ENCODE data around the gene BIN1.
A peak's percentile ranks its signal among the peaks of the same experiment; 100 is the strongest.

The BIN1 gene, protein sequence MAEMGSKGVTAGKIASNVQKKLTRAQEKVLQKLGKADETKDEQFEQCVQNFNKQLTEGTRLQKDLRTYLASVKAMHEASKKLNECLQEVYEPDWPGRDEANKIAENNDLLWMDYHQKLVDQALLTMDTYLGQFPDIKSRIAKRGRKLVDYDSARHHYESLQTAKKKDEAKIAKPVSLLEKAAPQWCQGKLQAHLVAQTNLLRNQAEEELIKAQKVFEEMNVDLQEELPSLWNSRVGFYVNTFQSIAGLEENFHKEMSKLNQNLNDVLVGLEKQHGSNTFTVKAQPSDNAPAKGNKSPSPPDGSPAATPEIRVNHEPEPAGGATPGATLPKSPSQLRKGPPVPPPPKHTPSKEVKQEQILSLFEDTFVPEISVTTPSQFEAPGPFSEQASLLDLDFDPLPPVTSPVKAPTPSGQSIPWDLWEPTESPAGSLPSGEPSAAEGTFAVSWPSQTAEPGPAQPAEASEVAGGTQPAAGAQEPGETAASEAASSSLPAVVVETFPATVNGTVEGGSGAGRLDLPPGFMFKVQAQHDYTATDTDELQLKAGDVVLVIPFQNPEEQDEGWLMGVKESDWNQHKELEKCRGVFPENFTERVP

DNA sequence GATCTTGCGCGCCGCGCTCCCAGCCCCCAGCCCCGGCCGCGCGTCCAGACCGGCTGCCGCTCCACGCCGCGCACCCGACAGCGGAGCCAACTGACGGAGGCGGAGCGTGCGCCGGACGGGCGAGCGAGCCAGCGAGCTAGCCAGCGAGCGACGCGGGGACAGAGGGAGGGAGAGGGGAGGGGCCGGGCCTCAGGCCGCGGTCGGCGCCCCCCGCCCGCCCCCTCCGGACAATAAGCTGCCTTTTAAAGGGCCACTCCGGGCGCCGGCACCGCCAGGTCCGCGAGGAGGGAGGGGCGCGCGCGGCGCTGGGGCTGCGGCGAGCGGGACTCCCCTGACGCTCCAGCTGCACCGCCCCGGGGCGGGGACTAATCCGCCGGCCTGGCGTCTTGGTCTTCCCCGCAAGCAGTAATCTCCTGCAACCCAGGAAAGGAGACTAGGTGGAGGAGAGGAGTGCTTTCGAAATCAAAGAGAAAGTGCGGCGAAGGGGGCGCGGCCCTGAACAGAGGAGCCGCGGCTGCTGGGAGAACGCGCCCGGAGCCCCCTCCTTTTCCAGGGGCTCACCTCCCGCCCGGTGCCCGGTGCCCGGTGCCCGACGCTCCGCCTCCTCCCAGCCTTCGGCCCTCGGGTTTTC lies at the start of gene BIN1:
Gene BIN1 (minus strand): TSS at position 164 of the 631 bp plus-strand sequence. CDS start 211 bp downstream, outside the sequence.
- DNase-seq (ENCODE audit: low read depth in 2 of 2) = peak; percentile 48 to 49

GRCh38 chr2:127155947-127156346 lies 49.0 kb upstream of the BIN1 start:
- no peak for DNase-seq (ENCODE audit: low read depth in 2 of 2)

GRCh38 chr2:127155028-127155581 lies 48.2 kb upstream of the BIN1 start:
- no peak for DNase-seq (ENCODE audit: low read depth in 2 of 2)

GRCh38 chr2:127154396-127154795 lies 47.4 kb upstream of the BIN1 start:
- no peak for DNase-seq (ENCODE audit: low read depth in 2 of 2)

DNA sequence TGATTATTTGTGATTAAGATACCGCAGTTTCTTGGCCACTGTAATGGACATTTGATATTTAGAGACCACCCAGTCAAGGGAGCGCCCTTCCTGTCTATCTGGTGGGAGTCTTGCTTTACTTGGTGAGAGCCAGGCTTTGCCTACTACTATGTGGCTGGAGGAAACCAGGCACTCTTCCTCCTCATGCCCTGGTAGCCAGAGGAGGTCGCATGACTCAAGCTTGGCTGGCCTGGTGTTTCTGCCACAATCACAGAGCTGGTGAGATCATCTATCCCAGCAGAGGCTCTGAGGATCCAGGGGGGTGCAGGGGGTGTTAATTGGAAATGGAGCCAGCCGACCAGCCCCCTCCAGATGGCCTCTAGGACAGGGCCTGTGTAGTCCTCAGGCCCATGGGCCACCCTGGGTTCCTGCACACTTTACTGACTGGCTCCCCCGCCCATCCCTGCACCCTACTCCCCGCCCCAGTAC lies 46.8 kb upstream of the BIN1 start:
- DNase-seq (ENCODE audit: low read depth in 2 of 2) = no peak

GRCh38 chr2:127150996-127151395 lies 44.0 kb upstream of the BIN1 start:
- DNase-seq (ENCODE audit: low read depth in 2 of 2) = no peak

DNA sequence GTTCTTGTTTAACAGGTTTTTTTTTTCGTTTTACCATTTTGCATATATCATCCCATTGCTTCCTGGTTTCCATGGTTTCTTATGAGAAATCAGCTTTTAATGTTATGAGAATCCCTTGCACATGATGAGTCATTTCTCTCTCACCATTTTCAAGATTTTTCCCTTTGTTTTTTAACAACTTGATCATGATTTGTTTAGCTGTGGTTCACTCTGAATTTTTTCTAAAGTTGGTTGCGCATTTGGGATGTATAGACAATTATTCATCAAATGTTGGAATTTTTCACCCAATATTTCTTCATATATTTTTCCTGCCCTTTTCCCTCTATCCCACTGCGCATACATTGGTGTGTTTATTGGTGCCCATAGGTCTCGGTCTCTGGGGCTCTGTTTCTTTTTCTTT lies 42.4 kb upstream of the BIN1 start:
- DNase-seq (ENCODE audit: low read depth in 2 of 2) = no peak

DNA sequence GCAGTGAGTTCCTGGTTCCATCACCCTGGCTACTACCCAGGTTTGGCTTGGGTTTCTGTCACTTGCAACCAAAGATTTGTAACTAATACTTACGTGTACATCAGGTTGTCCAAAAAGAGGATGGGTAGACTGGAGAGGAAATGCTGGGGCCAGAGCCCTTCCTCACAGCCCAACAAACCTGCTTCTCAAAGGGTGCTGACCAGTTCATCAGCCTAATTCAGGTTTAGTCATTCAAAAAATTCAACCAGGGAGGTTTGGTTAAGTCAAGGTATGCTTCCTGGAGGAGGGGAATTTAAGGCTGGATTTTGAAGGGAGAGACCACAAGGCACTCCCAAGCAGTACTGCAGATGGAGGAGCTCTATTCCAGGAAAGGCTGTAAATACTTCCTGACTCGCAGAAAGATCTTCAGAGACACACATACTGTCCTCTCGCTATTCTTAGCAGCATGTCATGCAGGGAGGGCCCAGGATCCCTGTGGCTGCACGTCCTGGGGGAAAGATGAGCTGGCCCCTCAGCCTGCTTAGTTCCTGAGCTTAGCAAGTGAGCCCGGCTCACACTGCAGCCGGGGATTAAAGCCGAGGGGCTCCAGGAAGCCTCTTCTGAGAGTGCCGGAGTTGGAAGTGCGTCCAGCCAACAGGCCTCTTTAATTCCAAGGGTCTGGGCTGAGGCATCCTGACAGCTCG lies 40.0 kb upstream of the BIN1 start:
- DNase-seq (ENCODE audit: low read depth in 2 of 2) = no peak

GRCh38 chr2:127146071-127146725 lies 39.2 kb upstream of the BIN1 start:
- no peak for DNase-seq (ENCODE audit: low read depth in 2 of 2)

- DNase-seq (ENCODE audit: low read depth in 2 of 2) = no peak
Measured at GRCh38 chr2:127145280-127145895, 38.4 kb upstream of the BIN1 start.

- no peak for DNase-seq (ENCODE audit: low read depth in 2 of 2)
Measured at GRCh38 chr2:127143841-127144782, 37.2 kb upstream of the BIN1 start.

GRCh38 chr2:127142663-127143630 lies 36.0 kb upstream of the BIN1 start:
- DNase-seq (ENCODE audit: low read depth in 2 of 2) = no peak

DNA sequence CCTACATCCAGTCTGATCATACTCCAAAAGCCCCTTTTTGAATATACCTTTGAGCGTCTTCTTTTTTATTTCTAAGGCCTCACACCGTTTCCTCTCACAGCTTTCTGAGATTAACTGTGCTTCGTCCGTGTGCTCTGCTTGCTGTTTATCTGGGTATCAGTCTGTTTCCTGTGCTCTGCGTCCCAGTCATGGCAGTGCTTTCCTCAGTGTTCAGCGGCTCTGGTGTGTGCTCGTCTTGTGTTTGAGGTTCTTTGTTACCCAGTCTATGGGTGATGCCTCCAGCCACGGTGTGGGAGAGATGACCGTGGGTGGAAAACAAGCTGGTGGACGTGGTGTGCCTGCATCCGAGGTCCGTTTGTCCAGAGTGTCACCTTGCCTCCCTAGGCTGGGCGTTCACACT lies 33.6 kb upstream of the BIN1 start:
- no peak for DNase-seq (ENCODE audit: low read depth in 2 of 2)

DNA sequence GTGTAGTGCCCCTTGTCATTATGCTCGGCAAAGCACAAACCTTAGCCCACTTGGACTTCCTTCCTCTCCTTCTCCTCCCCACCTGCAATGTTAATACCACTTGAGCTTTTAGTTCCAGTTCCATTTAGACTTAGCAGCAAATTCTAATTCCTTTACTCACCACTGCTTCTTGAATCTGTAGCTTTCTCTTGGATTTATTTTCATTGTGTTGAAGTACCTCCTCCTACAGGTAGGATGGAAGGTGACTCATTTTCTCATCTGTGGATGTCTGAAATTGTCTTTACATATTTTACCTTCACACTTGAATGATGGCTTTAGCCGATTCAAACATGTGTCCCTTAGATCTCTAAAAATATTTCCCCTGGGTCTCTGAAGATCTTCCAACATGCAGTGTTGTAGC lies 32.8 kb upstream of the BIN1 start:
- no peak for DNase-seq (ENCODE audit: low read depth in 2 of 2)

DNA sequence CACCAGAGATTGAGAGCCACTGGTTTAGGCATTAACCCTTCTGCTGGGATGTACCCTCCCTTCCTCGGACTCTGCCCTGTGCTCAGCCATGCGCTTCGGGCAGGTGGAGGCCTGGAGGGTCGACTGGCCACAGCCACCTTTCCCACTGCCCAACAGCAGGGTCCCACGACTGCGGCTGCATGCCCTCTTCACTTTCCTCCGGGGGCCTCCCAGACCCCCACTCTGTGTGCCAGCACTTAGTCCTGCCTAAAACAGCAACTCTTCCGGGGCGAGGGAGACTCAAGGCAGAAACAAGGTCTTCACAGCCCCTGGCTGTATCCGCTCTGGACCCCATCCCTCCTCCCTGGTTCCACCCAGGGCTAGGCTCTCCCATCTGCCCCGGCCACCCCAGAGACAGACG lies 31.3 kb upstream of the BIN1 start:
- DNase-seq (ENCODE audit: low read depth in 2 of 2) = no peak

DNA sequence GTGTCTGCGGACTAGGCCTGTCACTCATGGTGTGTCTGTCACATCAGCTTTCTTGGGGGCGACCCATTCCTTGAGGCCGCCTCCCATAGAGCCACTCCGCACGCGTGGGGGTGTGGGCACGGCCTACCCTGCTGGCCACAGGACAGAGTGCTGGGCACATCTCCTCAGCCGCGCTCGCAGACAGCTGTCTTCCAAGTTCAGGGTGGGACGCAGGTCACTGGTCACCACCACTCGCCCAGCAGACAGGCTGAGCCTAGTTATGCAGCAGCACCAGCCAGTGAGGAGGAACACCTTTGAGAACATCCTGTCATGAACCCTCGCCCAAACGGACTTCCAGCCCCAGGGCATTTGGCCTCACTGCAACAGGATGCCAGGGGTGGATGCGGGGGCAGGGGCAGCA lies 30.8 kb upstream of the BIN1 start:
- DNase-seq (ENCODE audit: low read depth in 2 of 2) = no peak

GRCh38 chr2:127137225-127137624 lies 30.3 kb upstream of the BIN1 start:
- DNase-seq (ENCODE audit: low read depth in 2 of 2) = no peak

All from stimulated activated CD8-positive, alpha-beta memory T cell treated with anti-CD3 and anti-CD28 coated beads, Interleukin-15, amount 100 ng/mL, for 4 hours (primary cell).